Liver (tissue), 9 donors: ENCODE data around the gene ZFP69B. TPM values are rescaled to one million over a fixed set of nuclear protein-coding genes. Genes with fewer than 3 reads are reported as not detected.

Experiments
- DNase-seq: peaks from one replicate; pipeline ENCODE4 v3.0.0-alpha.2; 2017; ENCODE audit warnings: low spot score
- H3K27ac ChIP-seq, 2 donors: one replicate each; pipeline ENCODE4 v1.7.0; 2013; ENCODE audit warnings: inconsistent platforms in 2 of 2, low read length in 2 of 2, control low read depth in 1 of 2, low read depth in 1 of 2, mild to moderate bottlenecking in 1 of 2
- H3K27me3 ChIP-seq, 4 donors: one replicate each; pipeline versions ENCODE4 v1.6.1 to v1.7.0; 2013; ENCODE audit warnings: low read length in 3 of 4, inconsistent platforms in 1 of 4, mild to moderate bottlenecking in 1 of 4, moderate library complexity in 1 of 4; ENCODE audit not compliant: control insufficient read depth in 4 of 4, insufficient read depth in 4 of 4
- H3K36me3 ChIP-seq, 4 donors: one replicate each; pipeline versions ENCODE4 v1.6.1 to v1.7.0; 2013; ENCODE audit warnings: low read length in 3 of 4, mild to moderate bottlenecking in 3 of 4, low read depth in 1 of 4, moderate library complexity in 1 of 4; ENCODE audit not compliant: control insufficient read depth in 4 of 4, insufficient read depth in 3 of 4
- H3K4me1 ChIP-seq, 4 donors: one replicate each; pipeline versions ENCODE4 v1.6.1 to v1.7.0; 2013; ENCODE audit warnings: low read length in 3 of 4, mild to moderate bottlenecking in 3 of 4, moderate library complexity in 1 of 4; ENCODE audit not compliant: control insufficient read depth in 4 of 4, insufficient read depth in 4 of 4
- H3K4me3 ChIP-seq, 3 donors: one replicate each; pipeline versions ENCODE4 v1.6.1 to v1.7.0; 2013; ENCODE audit warnings: low read length in 3 of 3, control low read depth in 1 of 3, low read depth in 1 of 3, mild to moderate bottlenecking in 1 of 3
- H3K9ac ChIP-seq, 2 donors: one replicate each; pipeline ENCODE4 v1.7.0; 2013; ENCODE audit warnings: low read length in 2 of 2, mild to moderate bottlenecking in 2 of 2, moderate library complexity in 2 of 2, control low read depth in 1 of 2, low read depth in 1 of 2
- H3K9me3 ChIP-seq, 4 donors: one replicate each; pipeline versions ENCODE4 v1.6.1 to v1.7.0; 2013; ENCODE audit warnings: low read length in 3 of 4; ENCODE audit not compliant: control insufficient read depth in 4 of 4
- ATF3 ChIP-seq: IDR thresholded peaks from 2 replicates; pipeline ENCODE4 v1.6.1; 2016; ENCODE audit warnings: antibody characterized with exemption
- EGR1 ChIP-seq, 2 donors: IDR thresholded peaks; 2 replicates each; pipeline ENCODE4 v1.6.1; 2016 to 2018; ENCODE audit warnings: antibody characterized with exemption in 2 of 2, low read depth in 2 of 2
- FOXA1 ChIP-seq: IDR thresholded peaks from 2 replicates; pipeline ENCODE4 v1.6.1; 2016; ENCODE audit warnings: antibody characterized with exemption
- FOXA2 ChIP-seq: IDR thresholded peaks from 2 replicates; pipeline ENCODE4 v1.6.1; 2016; ENCODE audit warnings: antibody characterized with exemption
- GABPA ChIP-seq, 2 donors: IDR thresholded peaks in 1 of 2; conservative IDR thresholded peaks in 1 of 2; 2 replicates each; pipeline ENCODE4 v1.6.1; 2016; ENCODE audit warnings: antibody characterized with exemption in 2 of 2, mild to moderate bottlenecking in 1 of 2, moderate library complexity in 1 of 2
- HNF4A ChIP-seq, 2 donors: conservative IDR thresholded peaks; 2 replicates each; pipeline ENCODE4 v1.6.1; 2016; ENCODE audit warnings: antibody characterized with exemption in 2 of 2, mild to moderate bottlenecking in 2 of 2
- HNF4G ChIP-seq: IDR thresholded peaks from 2 replicates; pipeline ENCODE4 v1.6.1; 2016; ENCODE audit warnings: antibody characterized with exemption
- JUND ChIP-seq, 2 donors: IDR thresholded peaks; 2 replicates each; pipeline ENCODE4 v1.6.1; 2016; ENCODE audit warnings: antibody characterized with exemption in 2 of 2
- MAX ChIP-seq: IDR thresholded peaks from 2 replicates; pipeline ENCODE4 v1.6.1; 2016; ENCODE audit warnings: antibody characterized with exemption
- NR2F2 ChIP-seq: IDR thresholded peaks from 2 replicates; pipeline ENCODE4 v1.6.1; 2016; ENCODE audit warnings: antibody characterized with exemption
- RAD21 ChIP-seq, 2 donors: IDR thresholded peaks; 2 replicates each; pipeline ENCODE4 v1.6.1; 2016; ENCODE audit warnings: antibody characterized with exemption in 2 of 2, mild to moderate bottlenecking in 2 of 2
- REST ChIP-seq: IDR thresholded peaks from 2 replicates; pipeline ENCODE4 v1.6.1; 2016; ENCODE audit warnings: antibody characterized with exemption, mild to moderate bottlenecking
- RXRA ChIP-seq, 2 donors: IDR thresholded peaks; 2 replicates each; pipeline ENCODE4 v1.6.1; 2017 to 2018; ENCODE audit warnings: antibody characterized with exemption in 2 of 2, mild to moderate bottlenecking in 1 of 2
- SP1 ChIP-seq: IDR thresholded peaks from 2 replicates; pipeline ENCODE4 v1.6.1; 2018; ENCODE audit warnings: antibody characterized with exemption, mild to moderate bottlenecking
- TAF1 ChIP-seq: conservative IDR thresholded peaks from 2 replicates; pipeline ENCODE4 v1.6.1; 2016; ENCODE audit warnings: antibody characterized with exemption, mild to moderate bottlenecking
- YY1 ChIP-seq: IDR thresholded peaks from 2 replicates; pipeline ENCODE4 v1.6.1; 2016; ENCODE audit warnings: antibody characterized with exemption, mild to moderate bottlenecking
- WGBS: extraction: QIAGEN DNeasy Blood & Tissue Kit; methylation state at CpG from one replicate; pipeline ENCODE4 v1.1.7; 2013; 5-methylcytosine and 5-hydroxymethylcytosine counted together
- polyA plus RNA-seq, 2 donors: library from polyadenylated mRNA; stranded (reverse) in 1 of 2; unstranded in 1 of 2; fragments of 200-250 nt in 1 of 2; fragments of >200 nt in 1 of 2; fragmentation: Nextera tagmentation in 1 of 2; extraction: Ambion mirVana in 1 of 2; gene quantifications; one replicate each; pipeline versions ENCODE4 v1.2.1 to v1.2.3, GENCODE V29; 2013 to 2015
- total RNA-seq, 2 donors: library from RNA; depleted of rRNA; stranded (reverse); fragments of >200 nt; gene quantifications; one replicate each; pipeline ENCODE4 v1.2.3, GENCODE V29; 2014
- TF ChIP-seq, protein P1 (sequence below): IDR thresholded peaks from 2 replicates; pipeline ENCODE4 v1.6.1; 2016; ENCODE audit warnings: antibody characterized with exemption
- TF ChIP-seq, protein P2 (sequence below): fragments of 150-350 bp; IDR thresholded peaks from 2 replicates; pipeline ENCODE4 v1.5.1; 2017; ENCODE audit warnings: improper control_type of control experiment, low read depth, low read length; ENCODE audit not compliant: missing input control
- donor health status: healthy.
- donor health status: healthy.
- donor health status: healthy.
- donor health status: healthy.
- donor health status: healthy.

The ZFP69B gene
- total and polyA plus RNA-seq, 4 donors: 0.19 to 0.92 (median 0.62) TPM

DNA sequence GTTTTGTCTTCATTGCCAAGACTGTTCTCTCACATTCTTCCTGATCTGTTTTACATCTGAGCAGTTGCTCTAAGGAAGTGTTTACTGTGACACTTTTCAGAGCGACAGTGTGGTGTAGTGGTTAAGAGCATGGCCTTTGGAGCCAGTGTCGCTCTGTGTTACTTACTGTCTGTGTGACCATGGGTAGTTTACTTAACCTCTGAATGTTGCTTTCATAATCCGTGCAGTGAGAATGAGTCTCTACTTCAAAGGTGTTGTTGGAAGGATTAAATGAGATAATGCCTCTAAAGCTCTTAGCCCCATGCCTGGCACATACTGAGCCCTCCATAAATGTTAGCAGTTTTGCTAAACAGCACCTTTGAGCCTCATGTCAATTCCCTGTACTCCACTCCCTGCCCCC, 35.9 kb upstream of the ZFP69B start:
- no peaks in the 10 kb centered on the region for H3K9me3 ChIP-seq
- no peaks in the 10 kb centered on the region for H3K27me3 ChIP-seq
- H3K4me1 ChIP-seq: peaks cover 0 to 19% (median 7%) of the 10 kb centered on the region in 4 donors
- no peak for DNase-seq
- no peak overlapping the region for H3K9ac ChIP-seq
- H3K4me3 ChIP-seq: no peak overlapping the region
- TF ChIP-seq RXRA (IDR thresholded peaks at IDR 0.05) (peak in 1 of 2 donors; percentile 31), EGR1 (IDR thresholded peaks at IDR 0.05; ENCODE audit: low read depth in 2 of 2) (no peak), HNF4A (conservative IDR thresholded peaks at IDR 0.05) (peak; percentile 56 to 60)
- peaks cover 12 to 64% (median 55%) of the 10 kb centered on the region in 4 donors for H3K36me3 ChIP-seq
- peak overlapping the region in 1 of 2 donors; percentile 15 for H3K27ac ChIP-seq
- 40% methylated on average over 3 of the region's 3 CpGs for WGBS

- WGBS: 100% methylated on average over 4 of the region's 4 CpGs
- TF ChIP-seq, protein P1, sequence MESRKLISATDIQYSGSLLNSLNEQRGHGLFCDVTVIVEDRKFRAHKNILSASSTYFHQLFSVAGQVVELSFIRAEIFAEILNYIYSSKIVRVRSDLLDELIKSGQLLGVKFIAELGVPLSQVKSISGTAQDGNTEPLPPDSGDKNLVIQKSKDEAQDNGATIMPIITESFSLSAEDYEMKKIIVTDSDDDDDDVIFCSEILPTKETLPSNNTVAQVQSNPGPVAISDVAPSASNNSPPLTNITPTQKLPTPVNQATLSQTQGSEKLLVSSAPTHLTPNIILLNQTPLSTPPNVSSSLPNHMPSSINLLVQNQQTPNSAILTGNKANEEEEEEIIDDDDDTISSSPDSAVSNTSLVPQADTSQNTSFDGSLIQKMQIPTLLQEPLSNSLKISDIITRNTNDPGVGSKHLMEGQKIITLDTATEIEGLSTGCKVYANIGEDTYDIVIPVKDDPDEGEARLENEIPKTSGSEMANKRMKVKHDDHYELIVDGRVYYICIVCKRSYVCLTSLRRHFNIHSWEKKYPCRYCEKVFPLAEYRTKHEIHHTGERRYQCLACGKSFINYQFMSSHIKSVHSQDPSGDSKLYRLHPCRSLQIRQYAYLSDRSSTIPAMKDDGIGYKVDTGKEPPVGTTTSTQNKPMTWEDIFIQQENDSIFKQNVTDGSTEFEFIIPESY: no peak
- TF ChIP-seq RXRA (IDR thresholded peaks at IDR 0.05) (no peak), GABPA (IDR thresholded peaks at IDR 0.05 in 1 of 2, conservative IDR thresholded peaks at IDR 0.05 in 1 of 2) (no peak), SP1 (no peak)
- H3K4me1 ChIP-seq: peaks cover 0 to 28% (median 13%) of the 10 kb centered on the region in 4 donors
- no peaks in the 10 kb centered on the region for H3K9me3 ChIP-seq
- no peak overlapping the region for H3K27ac ChIP-seq
- H3K36me3 ChIP-seq: peaks cover 10 to 59% (median 47%) of the 10 kb centered on the region in 4 donors
- no peak overlapping the region for H3K9ac ChIP-seq
- no peak overlapping the region for H3K4me3 ChIP-seq
- H3K27me3 ChIP-seq: no peaks in the 10 kb centered on the region
- DNase-seq: no peak
Measured at GRCh38 chr1:40416709-40417108, 33.6 kb upstream of the ZFP69B start.

GRCh38 chr1:40421431-40422384, 28.6 kb upstream of the ZFP69B start:
- DNase-seq: peak; percentile 67
- peak overlapping the region; percentile 40 to 73 for H3K27ac ChIP-seq
- WGBS: 34% methylated on average over 15 of the region's 15 CpGs
- no peak overlapping the region for H3K4me3 ChIP-seq
- H3K27me3 ChIP-seq: no peaks in the 10 kb centered on the region
- peaks cover 3 to 22% (median 16%) of the 10 kb centered on the region in 4 donors for H3K4me1 ChIP-seq
- no peak overlapping the region for H3K9ac ChIP-seq
- H3K36me3 ChIP-seq: peaks cover 8 to 30% (median 21%) of the 10 kb centered on the region in 4 donors
- no peaks in the 10 kb centered on the region for H3K9me3 ChIP-seq
- TF ChIP-seq ATF3 (peak; percentile 31), GABPA (IDR thresholded peaks at IDR 0.05 in 1 of 2, conservative IDR thresholded peaks at IDR 0.05 in 1 of 2) (peak in 1 of 2 donors; percentile 66), TAF1 (no peak), YY1 (peak; percentile 95), HNF4A (conservative IDR thresholded peaks at IDR 0.05) (peak; percentile 95 to 96), EGR1 (IDR thresholded peaks at IDR 0.05; ENCODE audit: low read depth in 2 of 2) (peak in 1 of 2 donors; percentile 88), HNF4G (peak; percentile 88), FOXA1 (no peak), JUND (IDR thresholded peaks at IDR 0.05) (peak; percentile 59 to 87), FOXA2 (peak; percentile 54), RAD21 (IDR thresholded peaks at IDR 0.05) (peak; percentile 52 to 55), REST (peak; percentile 66), MAX (peak; percentile 94), NR2F2 (peak; percentile 70), SP1 (peak; percentile 99), RXRA (IDR thresholded peaks at IDR 0.05) (peak; percentile 99)
- TF ChIP-seq, protein P2, sequence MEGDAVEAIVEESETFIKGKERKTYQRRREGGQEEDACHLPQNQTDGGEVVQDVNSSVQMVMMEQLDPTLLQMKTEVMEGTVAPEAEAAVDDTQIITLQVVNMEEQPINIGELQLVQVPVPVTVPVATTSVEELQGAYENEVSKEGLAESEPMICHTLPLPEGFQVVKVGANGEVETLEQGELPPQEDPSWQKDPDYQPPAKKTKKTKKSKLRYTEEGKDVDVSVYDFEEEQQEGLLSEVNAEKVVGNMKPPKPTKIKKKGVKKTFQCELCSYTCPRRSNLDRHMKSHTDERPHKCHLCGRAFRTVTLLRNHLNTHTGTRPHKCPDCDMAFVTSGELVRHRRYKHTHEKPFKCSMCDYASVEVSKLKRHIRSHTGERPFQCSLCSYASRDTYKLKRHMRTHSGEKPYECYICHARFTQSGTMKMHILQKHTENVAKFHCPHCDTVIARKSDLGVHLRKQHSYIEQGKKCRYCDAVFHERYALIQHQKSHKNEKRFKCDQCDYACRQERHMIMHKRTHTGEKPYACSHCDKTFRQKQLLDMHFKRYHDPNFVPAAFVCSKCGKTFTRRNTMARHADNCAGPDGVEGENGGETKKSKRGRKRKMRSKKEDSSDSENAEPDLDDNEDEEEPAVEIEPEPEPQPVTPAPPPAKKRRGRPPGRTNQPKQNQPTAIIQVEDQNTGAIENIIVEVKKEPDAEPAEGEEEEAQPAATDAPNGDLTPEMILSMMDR: no peak
